HEK293 (cell line): ENCODE measurements around the gene CELF6.

Source experiments
- ZFP3 ChIP-seq: fragments of 450-650 bp; formaldehyde crosslinking; IDR thresholded peaks from 2 replicates; pipeline ENCODE4 v1.5.1; 2016; ENCODE audit warnings: low read depth, missing biosample characterization, missing genetic modification characterization
- ZNF391 ChIP-seq: fragments of 450-650 bp; formaldehyde crosslinking; IDR thresholded peaks from 2 replicates; pipeline ENCODE4 v1.5.1; 2016; ENCODE audit warnings: low read depth, missing biosample characterization, missing genetic modification characterization, borderline replicate concordance
- ZNF423 ChIP-seq: fragments of 450-650 bp; formaldehyde crosslinking; IDR thresholded peaks from 2 replicates; pipeline ENCODE4 v1.5.1; 2016; ENCODE audit warnings: missing biosample characterization, missing genetic modification characterization
- ZNF660 ChIP-seq: fragments of 450-650 bp; IDR thresholded peaks from 2 replicates; pipeline ENCODE4 v1.5.1; 2018; ENCODE audit warnings: missing biosample characterization, mild to moderate bottlenecking, missing genetic modification characterization
- ZNF777 ChIP-seq: fragments of 450-650 bp; formaldehyde crosslinking; IDR thresholded peaks from 2 replicates; pipeline ENCODE4 v1.5.1; 2017; ENCODE audit warnings: missing biosample characterization, missing genetic modification characterization, borderline replicate concordance
- TF ChIP-seq, protein P1 (sequence below): fragments of 450-650 bp; formaldehyde crosslinking; IDR thresholded peaks from 2 replicates; pipeline ENCODE4 v1.5.1; 2016; ENCODE audit warnings: missing biosample characterization, missing genetic modification characterization
- TF ChIP-seq, protein P2 (sequence below): fragments of 450-650 bp; formaldehyde crosslinking; IDR thresholded peaks from 2 replicates; pipeline ENCODE4 v1.5.1; 2017; ENCODE audit warnings: missing biosample characterization, missing genetic modification characterization
- TF ChIP-seq, protein P3 (sequence below): fragments of 450-650 bp; formaldehyde crosslinking; IDR thresholded peaks from 2 replicates; pipeline ENCODE4 v1.5.1; 2016; ENCODE audit warnings: missing biosample characterization, missing genetic modification characterization
- TF ChIP-seq, protein P4 (sequence below): fragments of 450-650 bp; formaldehyde crosslinking; IDR thresholded peaks from 2 replicates; pipeline ENCODE4 v1.5.1; 2016; ENCODE audit warnings: missing biosample characterization, missing genetic modification characterization

DNA sequence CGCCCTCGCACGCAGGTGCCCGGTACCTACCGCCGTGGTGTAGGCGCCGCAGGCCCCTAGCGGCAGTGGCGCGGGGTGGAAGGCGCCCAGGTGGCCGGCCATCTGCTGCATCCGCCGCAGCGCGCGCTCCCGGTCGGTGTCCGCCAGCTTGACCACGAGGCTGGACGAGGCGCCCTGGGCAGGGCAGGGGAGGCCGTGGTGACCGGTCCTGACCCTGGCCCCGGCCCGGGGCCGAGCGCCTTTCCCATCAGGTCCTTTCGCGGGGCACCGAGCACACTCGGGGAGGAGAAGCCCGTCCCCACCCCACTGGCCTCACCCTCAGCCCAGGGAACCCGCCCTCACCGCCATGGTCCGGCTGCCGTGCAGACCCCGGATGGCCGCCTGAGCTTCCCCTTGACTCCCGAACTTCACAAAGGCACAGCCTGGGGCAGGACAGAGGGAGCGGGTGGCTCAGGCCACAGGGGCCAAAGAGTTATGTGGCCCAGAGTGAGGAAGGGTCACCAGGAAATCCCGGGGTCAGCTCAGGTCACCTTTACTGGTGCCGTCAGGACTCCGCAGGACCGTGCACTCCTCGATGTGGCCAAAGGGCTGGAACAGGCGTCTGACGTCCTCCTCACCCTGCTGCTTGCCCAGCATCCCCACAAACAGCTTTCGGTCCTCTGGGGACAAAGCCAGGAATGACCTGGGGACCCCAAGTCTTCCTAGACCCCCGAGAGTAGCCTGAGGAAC, 30.2 kb downstream of the CELF6 start:
- no peak for TF ChIP-seq ZFP3 (tag by site-specific recombination)
- TF ChIP-seq, protein P1, sequence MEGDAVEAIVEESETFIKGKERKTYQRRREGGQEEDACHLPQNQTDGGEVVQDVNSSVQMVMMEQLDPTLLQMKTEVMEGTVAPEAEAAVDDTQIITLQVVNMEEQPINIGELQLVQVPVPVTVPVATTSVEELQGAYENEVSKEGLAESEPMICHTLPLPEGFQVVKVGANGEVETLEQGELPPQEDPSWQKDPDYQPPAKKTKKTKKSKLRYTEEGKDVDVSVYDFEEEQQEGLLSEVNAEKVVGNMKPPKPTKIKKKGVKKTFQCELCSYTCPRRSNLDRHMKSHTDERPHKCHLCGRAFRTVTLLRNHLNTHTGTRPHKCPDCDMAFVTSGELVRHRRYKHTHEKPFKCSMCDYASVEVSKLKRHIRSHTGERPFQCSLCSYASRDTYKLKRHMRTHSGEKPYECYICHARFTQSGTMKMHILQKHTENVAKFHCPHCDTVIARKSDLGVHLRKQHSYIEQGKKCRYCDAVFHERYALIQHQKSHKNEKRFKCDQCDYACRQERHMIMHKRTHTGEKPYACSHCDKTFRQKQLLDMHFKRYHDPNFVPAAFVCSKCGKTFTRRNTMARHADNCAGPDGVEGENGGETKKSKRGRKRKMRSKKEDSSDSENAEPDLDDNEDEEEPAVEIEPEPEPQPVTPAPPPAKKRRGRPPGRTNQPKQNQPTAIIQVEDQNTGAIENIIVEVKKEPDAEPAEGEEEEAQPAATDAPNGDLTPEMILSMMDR (tag by site-specific recombination) = no peak
- TF ChIP-seq, protein P2, sequence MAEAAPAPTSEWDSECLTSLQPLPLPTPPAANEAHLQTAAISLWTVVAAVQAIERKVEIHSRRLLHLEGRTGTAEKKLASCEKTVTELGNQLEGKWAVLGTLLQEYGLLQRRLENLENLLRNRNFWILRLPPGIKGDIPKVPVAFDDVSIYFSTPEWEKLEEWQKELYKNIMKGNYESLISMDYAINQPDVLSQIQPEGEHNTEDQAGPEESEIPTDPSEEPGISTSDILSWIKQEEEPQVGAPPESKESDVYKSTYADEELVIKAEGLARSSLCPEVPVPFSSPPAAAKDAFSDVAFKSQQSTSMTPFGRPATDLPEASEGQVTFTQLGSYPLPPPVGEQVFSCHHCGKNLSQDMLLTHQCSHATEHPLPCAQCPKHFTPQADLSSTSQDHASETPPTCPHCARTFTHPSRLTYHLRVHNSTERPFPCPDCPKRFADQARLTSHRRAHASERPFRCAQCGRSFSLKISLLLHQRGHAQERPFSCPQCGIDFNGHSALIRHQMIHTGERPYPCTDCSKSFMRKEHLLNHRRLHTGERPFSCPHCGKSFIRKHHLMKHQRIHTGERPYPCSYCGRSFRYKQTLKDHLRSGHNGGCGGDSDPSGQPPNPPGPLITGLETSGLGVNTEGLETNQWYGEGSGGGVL = no peak
- TF ChIP-seq ZNF391 (tag by site-specific recombination) = no peak
- TF ChIP-seq, protein P3, sequence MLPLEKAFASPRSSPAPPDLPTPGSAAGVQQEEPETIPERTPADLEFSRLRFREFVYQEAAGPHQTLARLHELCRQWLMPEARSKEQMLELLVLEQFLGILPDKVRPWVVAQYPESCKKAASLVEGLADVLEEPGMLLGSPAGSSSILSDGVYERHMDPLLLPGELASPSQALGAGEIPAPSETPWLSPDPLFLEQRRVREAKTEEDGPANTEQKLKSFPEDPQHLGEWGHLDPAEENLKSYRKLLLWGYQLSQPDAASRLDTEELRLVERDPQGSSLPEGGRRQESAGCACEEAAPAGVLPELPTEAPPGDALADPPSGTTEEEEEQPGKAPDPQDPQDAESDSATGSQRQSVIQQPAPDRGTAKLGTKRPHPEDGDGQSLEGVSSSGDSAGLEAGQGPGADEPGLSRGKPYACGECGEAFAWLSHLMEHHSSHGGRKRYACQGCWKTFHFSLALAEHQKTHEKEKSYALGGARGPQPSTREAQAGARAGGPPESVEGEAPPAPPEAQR = no peak
- no peak for TF ChIP-seq ZNF660 (tag by site-specific recombination)
- TF ChIP-seq, protein P4, sequence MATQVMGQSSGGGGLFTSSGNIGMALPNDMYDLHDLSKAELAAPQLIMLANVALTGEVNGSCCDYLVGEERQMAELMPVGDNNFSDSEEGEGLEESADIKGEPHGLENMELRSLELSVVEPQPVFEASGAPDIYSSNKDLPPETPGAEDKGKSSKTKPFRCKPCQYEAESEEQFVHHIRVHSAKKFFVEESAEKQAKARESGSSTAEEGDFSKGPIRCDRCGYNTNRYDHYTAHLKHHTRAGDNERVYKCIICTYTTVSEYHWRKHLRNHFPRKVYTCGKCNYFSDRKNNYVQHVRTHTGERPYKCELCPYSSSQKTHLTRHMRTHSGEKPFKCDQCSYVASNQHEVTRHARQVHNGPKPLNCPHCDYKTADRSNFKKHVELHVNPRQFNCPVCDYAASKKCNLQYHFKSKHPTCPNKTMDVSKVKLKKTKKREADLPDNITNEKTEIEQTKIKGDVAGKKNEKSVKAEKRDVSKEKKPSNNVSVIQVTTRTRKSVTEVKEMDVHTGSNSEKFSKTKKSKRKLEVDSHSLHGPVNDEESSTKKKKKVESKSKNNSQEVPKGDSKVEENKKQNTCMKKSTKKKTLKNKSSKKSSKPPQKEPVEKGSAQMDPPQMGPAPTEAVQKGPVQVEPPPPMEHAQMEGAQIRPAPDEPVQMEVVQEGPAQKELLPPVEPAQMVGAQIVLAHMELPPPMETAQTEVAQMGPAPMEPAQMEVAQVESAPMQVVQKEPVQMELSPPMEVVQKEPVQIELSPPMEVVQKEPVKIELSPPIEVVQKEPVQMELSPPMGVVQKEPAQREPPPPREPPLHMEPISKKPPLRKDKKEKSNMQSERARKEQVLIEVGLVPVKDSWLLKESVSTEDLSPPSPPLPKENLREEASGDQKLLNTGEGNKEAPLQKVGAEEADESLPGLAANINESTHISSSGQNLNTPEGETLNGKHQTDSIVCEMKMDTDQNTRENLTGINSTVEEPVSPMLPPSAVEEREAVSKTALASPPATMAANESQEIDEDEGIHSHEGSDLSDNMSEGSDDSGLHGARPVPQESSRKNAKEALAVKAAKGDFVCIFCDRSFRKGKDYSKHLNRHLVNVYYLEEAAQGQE = no peak
- TF ChIP-seq ZNF423 (tag by site-specific recombination) = no peak
- no peak for TF ChIP-seq ZNF777 (tag by site-specific recombination)
